SH-SY5Y (cell line): ENCODE data around the gene ASB16.

Source experiments
- GATA2 ChIP-seq: IDR thresholded peaks from 2 replicates; pipeline ENCODE4 v1.6.1; 2011; ENCODE audit warnings: mild to moderate bottlenecking, low read depth, low read length
- GATA3 ChIP-seq: IDR thresholded peaks from 2 replicates; pipeline ENCODE4 v1.6.1; 2011; ENCODE audit warnings: low read depth, mild to moderate bottlenecking, low read length, moderate library complexity

DNA sequence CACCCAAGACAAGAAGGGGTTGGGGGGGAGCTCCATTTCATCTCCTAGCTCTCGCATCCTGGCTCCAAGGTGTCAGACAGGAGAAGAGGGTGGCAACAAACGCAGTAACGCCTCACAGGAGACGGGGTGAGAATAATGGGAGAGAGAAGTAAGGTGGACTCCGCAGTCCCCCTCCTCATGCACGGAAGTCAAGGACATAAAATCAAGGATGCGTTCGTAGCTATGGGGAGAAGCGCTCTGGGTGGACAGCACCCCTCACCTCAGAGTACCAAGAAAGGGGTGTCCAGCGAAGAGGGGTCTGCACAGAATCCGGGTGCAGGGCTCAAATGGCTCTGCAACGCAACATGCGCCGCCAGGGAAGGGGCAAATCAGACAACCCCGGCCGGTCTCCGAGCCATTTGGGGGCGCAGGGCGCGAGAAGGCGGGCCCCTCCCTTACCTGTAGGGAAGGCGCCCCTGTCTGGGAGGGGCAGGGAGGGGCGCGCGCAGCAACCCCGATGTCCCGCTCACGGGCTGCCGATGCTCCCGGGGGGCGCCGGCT lies 47.6 kb upstream of the ASB16 start:
- no peak for TF ChIP-seq GATA2
- TF ChIP-seq GATA3: no peak
